NCI-H226 (cell line): Measurements from ENCODE around the gene TMCC2.
"Not testable (repeated sequence)": the region's sequence is repeated elsewhere in the genome, so short reads cannot be mapped to it uniquely, and the experiment has no call there.

Experiments
- DNase-seq: peaks from one replicate; pipeline ENCODE4 v3.0.0-alpha.2; 2015

TMCC2 gene

GRCh38 chr1:205263580-205264190, 35.9 kb downstream of the TMCC2 start:
- DNase-seq: peak; percentile 91

GRCh38 chr1:205266611-205267305, 39.0 kb downstream of the TMCC2 start:
- no peak for DNase-seq

GRCh38 chr1:205267306-205267902, 39.7 kb downstream of the TMCC2 start:
- DNase-seq: no peak

- no peak for DNase-seq
Measured at GRCh38 chr1:205268846-205269680, 41.3 kb downstream of the TMCC2 start.

- no peak for DNase-seq
Measured at GRCh38 chr1:205269711-205270110, 42.0 kb downstream of the TMCC2 start.

- DNase-seq: no peak
Measured at GRCh38 chr1:205270271-205270670, 42.5 kb downstream of the TMCC2 start.

- peak; percentile 72 for DNase-seq
Measured at GRCh38 chr1:205270764-205271163, 43.0 kb downstream of the TMCC2 start.

- DNase-seq: peak; percentile 73
Measured at GRCh38 chr1:205271277-205271676, 43.5 kb downstream of the TMCC2 start.

- DNase-seq: no peak
Measured at GRCh38 chr1:205271745-205272144, 44.0 kb downstream of the TMCC2 start.

- DNase-seq: no peak
Measured at GRCh38 chr1:205272536-205272935, 44.8 kb downstream of the TMCC2 start.

- DNase-seq: peak; percentile 62
Measured at GRCh38 chr1:205273551-205273982, 45.8 kb downstream of the TMCC2 start.

GRCh38 chr1:205274041-205274691, 46.4 kb downstream of the TMCC2 start:
- DNase-seq: no peak

GRCh38 chr1:205275133-205275532, 47.4 kb downstream of the TMCC2 start:
- DNase-seq: no peak

- no peak for DNase-seq
Measured at GRCh38 chr1:205275916-205276688, 48.4 kb downstream of the TMCC2 start.

GRCh38 chr1:205276689-205277065, 48.9 kb downstream of the TMCC2 start:
- no peak for DNase-seq

- no peak for DNase-seq
Measured at GRCh38 chr1:205279986-205280385, 52.2 kb downstream of the TMCC2 start.

GRCh38 chr1:205280666-205281395, 53.1 kb downstream of the TMCC2 start:
- DNase-seq: not testable (repeated sequence)

GRCh38 chr1:205283270-205284147, 55.8 kb downstream of the TMCC2 start:
- no peak for DNase-seq

GRCh38 chr1:205284420-205285144, 56.8 kb downstream of the TMCC2 start:
- DNase-seq: peak; percentile 99
